ENCODE results near the gene PSTPIP1. TPM values are rescaled to one million over a fixed set of nuclear protein-coding genes. Genes with fewer than 3 reads are reported as not detected.

Gene PSTPIP1
- total and polyA plus RNA-seq, 2 of the 4 experiments (the other 2 are of a cell fraction): 0.36 to 1.1 TPM

DNA sequence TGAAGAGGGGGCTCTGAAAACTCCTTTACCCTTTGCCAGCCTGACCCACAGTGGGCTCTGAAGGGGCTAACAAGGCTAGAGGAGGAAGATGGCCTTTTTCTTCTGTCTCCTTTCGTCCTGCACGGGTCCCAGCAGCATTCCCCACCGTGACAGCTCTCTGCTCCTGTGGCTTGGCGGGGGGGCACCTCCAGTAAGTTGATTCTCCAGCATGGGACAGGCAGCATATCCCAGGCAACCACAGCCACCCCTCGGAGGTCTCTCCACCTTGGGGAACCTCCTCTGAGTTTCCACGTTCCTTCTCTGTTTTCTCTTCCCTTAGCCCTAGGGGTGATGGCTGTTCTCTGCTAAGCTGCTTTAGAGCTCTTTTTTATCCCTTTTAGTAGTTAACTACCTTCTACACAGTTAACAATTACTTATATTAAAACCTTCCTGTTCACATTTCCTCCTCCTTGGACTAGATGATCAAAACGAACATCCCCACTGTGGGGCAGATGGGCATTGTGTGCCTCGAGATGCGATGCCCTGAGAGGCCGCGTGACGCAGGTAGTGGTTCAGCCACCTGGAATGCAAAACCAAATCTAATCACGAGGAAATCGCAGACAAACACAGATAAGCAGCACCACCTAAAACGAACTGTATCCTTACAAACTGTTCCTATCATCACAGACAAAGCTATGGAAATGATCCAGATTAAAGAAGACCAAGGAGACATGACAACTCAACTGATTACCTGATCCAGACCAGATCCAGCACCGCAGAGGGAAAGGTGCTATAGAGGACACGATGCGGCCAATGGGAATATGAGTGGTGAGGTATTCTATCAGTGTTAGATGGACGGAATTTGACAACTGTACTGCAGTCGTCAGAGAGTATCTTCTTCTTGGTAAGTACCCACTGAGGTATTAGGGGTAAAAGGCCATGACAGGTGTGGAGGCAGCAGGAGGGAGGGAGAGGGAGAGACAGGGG lies 48.3 kb downstream of the PSTPIP1 start:
- Histone ChIP-seq H2AFZ (replicated peaks; ENCODE audit: low read length, poor library complexity) (no peak overlapping the region), H3K79me1 (ENCODE audit: low read depth in 1 of 2, low read length in 2 of 2) (peaks cover 13 to 28% of the 10 kb centered on the region in 2 experiments; a peak in 3 of 4 replicates), H3K56ac (ENCODE audit: extremely low read depth, insufficient read depth, low read length) (no peak overlapping the region), H2AK9ac (replicated peaks; ENCODE audit: low read depth, low read length, poor library complexity) (no peak overlapping the region), H2AK5ac (ENCODE audit: low read depth, low read length) (no peak overlapping the region), H4K8ac (ENCODE audit: low read depth in 2 of 2, low read length in 2 of 2) (no peak overlapping the region), H4K91ac (ENCODE audit: insufficient read depth, low read depth, low read length) (no peak overlapping the region), H3K18ac (ENCODE audit: low read depth, low read length) (no peak overlapping the region), H3K9ac (ENCODE audit: low read depth, low read length) (no peak overlapping the region), H3K14ac (replicated peaks; ENCODE audit: low read depth, low read length) (no peak overlapping the region), H3K27ac (ENCODE audit: insufficient read depth, low read length) (no peak overlapping the region), H3K4ac (ENCODE audit: low read depth, low read length) (no peak overlapping the region), H3K9me1 (ENCODE audit: insufficient read depth, low read length) (peaks cover 12% of the 10 kb centered on the region; the same call in 1 of the 2 replicates), H3K23ac (ENCODE audit: low read depth, low read length) (no peak overlapping the region), H2BK15ac (ENCODE audit: low read depth, low read length) (no peak overlapping the region), H3K27me3 (ENCODE audit: control insufficient read depth, insufficient read depth, low read length) (no peaks in the 10 kb centered on the region), H3K9me3 (ENCODE audit: control insufficient read depth, insufficient read depth, low read length) (no peaks in the 10 kb centered on the region), H4K5ac (ENCODE audit: low read depth, low read length) (no peak overlapping the region), H2BK120ac (ENCODE audit: low read depth, low read length) (no peak overlapping the region), H3K36me3 (ENCODE audit: control insufficient read depth, insufficient read depth, low read length) (peaks cover 33% of the 10 kb centered on the region), H2BK5ac (ENCODE audit: low read depth, low read length, poor library complexity, severe bottlenecking) (no peak overlapping the region), H3K4me3 (ENCODE audit: insufficient read depth, low read depth, low read length) (no peak overlapping the region), H3K4me2 (ENCODE audit: low read depth, low read length) (no peak overlapping the region), H3K4me1 (ENCODE audit: control insufficient read depth, insufficient read depth, low read length) (no peaks in the 10 kb centered on the region), H2BK20ac (ENCODE audit: low read depth, low read length) (no peak overlapping the region), H4K20me1 (ENCODE audit: insufficient read depth, low read length) (no peaks in the 10 kb centered on the region)
- dilution Hi-C loops (cut with HindIII; ENCODE audit: low sequenced_read_pairs, unreplicated experiment) (no loop called here), intact Hi-C loops (cut with micrococcal nuclease) (no loop called here), in situ Hi-C loops (cut with MboI; ENCODE audit: low sequenced_read_pairs) (no loop called here)
- TF ChIP-seq BHLHE40 (IDR thresholded peaks at IDR 0.05; ENCODE audit: low read depth, low read length): no peak
- TF ChIP-seq SMC3 (IDR thresholded peaks at IDR 0.05; ENCODE audit: low read depth, low read length): no peak
- TF ChIP-seq, protein P1, sequence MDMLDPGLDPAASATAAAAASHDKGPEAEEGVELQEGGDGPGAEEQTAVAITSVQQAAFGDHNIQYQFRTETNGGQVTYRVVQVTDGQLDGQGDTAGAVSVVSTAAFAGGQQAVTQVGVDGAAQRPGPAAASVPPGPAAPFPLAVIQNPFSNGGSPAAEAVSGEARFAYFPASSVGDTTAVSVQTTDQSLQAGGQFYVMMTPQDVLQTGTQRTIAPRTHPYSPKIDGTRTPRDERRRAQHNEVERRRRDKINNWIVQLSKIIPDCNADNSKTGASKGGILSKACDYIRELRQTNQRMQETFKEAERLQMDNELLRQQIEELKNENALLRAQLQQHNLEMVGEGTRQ (IDR thresholded peaks at IDR 0.05; ENCODE audit: low read depth, low read length): no peak
- TF ChIP-seq MAZ (IDR thresholded peaks at IDR 0.05; ENCODE audit: borderline replicate concordance, low read depth, low read length): no peak
- no peak for TF ChIP-seq CHD1 (IDR thresholded peaks at IDR 0.05; ENCODE audit: low read depth, low read length)
- TF ChIP-seq MAFK (IDR thresholded peaks at IDR 0.05; ENCODE audit: low read depth, low read length): no peak
- TF ChIP-seq RCOR1 (IDR thresholded peaks at IDR 0.05; ENCODE audit: insufficient replicate concordance, low read length): no peak
- TF ChIP-seq FOS (IDR thresholded peaks at IDR 0.05; ENCODE audit: low read depth, low read length): no peak
- no peak for TF ChIP-seq POLR2A (IDR thresholded peaks at IDR 0.05; ENCODE audit: low read depth, low read length)
- no peak for TF ChIP-seq CEBPB (IDR thresholded peaks at IDR 0.05; ENCODE audit: low read depth, low read length)
- no peak for TF ChIP-seq MXI1 (IDR thresholded peaks at IDR 0.05; ENCODE audit: borderline replicate concordance, low read depth, low read length)
- POLR2A ChIA-PET (ENCODE audit: unreplicated experiment): no interaction called here
- 95% methylated on average over 10 of the region's 20 CpGs; no CpG with 5 or more reads in 1 of the 2 experiments for WGBS, 2 experiments (ENCODE audit: extremely low coverage in 2 of 2, insufficient read length in 1 of 2)
- DNase-seq (no peak), ATAC-seq (ENCODE audit: low read depth) (no peak)
- BruUV-seq (replicated peaks): no TSS peak
- CTCF ChIA-PET: interaction anchor here (1.5 kb wide), 1 partner anchor 75 kb away, joined by 3 read pairs; no protein-coding TSS in a partner anchor
